ENCODE data around the gene OR5AL1.

The OR5AL1 gene

DNA sequence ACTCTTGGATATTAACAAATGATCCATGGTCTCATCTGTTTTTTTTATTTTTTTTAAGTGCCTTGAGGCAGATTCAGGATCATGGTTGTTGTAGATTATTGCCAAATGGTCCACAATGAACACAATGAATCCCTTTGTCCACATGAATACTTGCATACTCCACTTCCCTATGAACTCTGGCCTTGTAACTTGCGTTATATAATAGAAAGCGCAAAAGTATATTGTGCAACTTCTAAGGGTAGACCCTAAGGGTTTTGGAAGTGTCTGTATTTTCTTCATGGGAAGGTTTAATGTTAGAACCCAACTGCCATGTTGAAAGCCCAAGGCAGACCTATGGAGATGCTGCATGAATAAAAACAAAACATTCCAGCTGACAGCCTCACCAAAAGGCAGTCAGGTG is 8.1 kb upstream of the OR5AL1 start:
- TF ChIP-seq CTCF (IDR thresholded peaks at IDR 0.05; ENCODE audit: poor library complexity, severe bottlenecking) = no peak
- no peak for ATAC-seq (ENCODE audit: low read depth)
- Histone ChIP-seq H3K9me3 (ENCODE audit: severe bottlenecking) (no peaks in the 10 kb centered on the region), H3K4me1 (ENCODE audit: insufficient read depth, poor library complexity, severe bottlenecking) (no peaks in the 10 kb centered on the region), H3K4me3 (ENCODE audit: severe bottlenecking) (no peak overlapping the region), H3K27me3 (ENCODE audit: insufficient read depth, poor library complexity, severe bottlenecking) (no peaks in the 10 kb centered on the region), H3K36me3 (ENCODE audit: low read depth) (no peaks in the 10 kb centered on the region), H3K27ac (ENCODE audit: poor library complexity, severe bottlenecking) (no peak overlapping the region)
- no peak for DNase-seq (ENCODE audit: low spot score)

DNA sequence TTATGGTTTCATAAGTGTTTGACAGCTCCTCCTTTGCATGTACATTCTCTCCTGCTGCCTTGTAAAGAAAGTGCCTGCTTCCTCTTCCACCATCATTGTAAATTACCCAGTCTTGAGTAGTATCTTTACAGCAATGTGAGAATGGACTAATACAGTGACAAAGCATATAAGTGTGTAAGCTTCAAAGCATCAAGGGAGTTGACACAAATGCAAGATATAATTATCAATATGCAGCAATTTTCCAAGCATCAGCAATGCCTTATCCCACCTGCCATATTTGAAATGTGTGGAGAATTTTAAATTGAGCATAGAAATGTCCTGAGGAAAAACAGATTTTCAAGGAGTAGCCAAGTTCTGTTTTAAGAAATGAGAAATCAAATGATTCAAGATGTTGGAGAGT is 1.7 kb upstream of the OR5AL1 start:
- Histone ChIP-seq H3K4me3 (ENCODE audit: severe bottlenecking) (no peak overlapping the region), H3K27me3 (ENCODE audit: insufficient read depth, poor library complexity, severe bottlenecking) (no peaks in the 10 kb centered on the region), H3K36me3 (ENCODE audit: low read depth) (no peaks in the 10 kb centered on the region), H3K4me1 (ENCODE audit: insufficient read depth, poor library complexity, severe bottlenecking) (no peaks in the 10 kb centered on the region), H3K9me3 (ENCODE audit: severe bottlenecking) (no peaks in the 10 kb centered on the region), H3K27ac (ENCODE audit: poor library complexity, severe bottlenecking) (no peak overlapping the region)
- DNase-seq (ENCODE audit: low spot score) (no peak), ATAC-seq (ENCODE audit: low read depth) (no peak)
- TF ChIP-seq CTCF (IDR thresholded peaks at IDR 0.05; ENCODE audit: poor library complexity, severe bottlenecking) = no peak

DNA sequence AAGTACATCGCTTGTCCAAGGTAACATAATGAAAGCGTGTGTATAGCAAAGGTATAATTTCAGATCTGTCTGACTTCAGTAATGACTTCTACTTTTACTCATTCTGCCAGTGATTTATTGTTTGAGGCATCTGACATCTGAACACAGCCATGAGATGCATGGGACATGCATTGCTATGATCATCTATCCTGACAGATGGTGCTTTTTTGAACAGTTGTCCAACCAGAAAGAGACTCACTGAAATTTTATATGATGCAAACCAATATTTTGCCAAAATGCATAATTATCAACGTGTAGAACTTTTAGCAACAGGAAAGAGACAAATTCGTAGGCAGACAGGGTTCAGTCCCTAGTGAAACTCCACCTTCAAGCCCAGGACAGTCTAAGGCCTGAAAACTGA is 41.0 kb downstream of the OR5AL1 start:
- no peak for DNase-seq (ENCODE audit: low spot score)
- no peaks in the 10 kb centered on the region for H3K9me3 ChIP-seq (ENCODE audit: severe bottlenecking)
- no peak overlapping the region for H3K27ac ChIP-seq (ENCODE audit: poor library complexity, severe bottlenecking)
- H3K4me3 ChIP-seq (ENCODE audit: severe bottlenecking) = no peak overlapping the region
- H3K27me3 ChIP-seq (ENCODE audit: insufficient read depth, poor library complexity, severe bottlenecking) = peaks cover 4% of the 10 kb centered on the region
- no peak for TF ChIP-seq CTCF (IDR thresholded peaks at IDR 0.05; ENCODE audit: poor library complexity, severe bottlenecking)
- H3K36me3 ChIP-seq (ENCODE audit: low read depth) = no peaks in the 10 kb centered on the region
- no peaks in the 10 kb centered on the region for H3K4me1 ChIP-seq (ENCODE audit: insufficient read depth, poor library complexity, severe bottlenecking)
- no peak for ATAC-seq (ENCODE audit: low read depth)

- Histone ChIP-seq H3K9me3 (ENCODE audit: severe bottlenecking) (no peaks in the 10 kb centered on the region), H3K27me3 (ENCODE audit: insufficient read depth, poor library complexity, severe bottlenecking) (peaks cover 4% of the 10 kb centered on the region), H3K36me3 (ENCODE audit: low read depth) (no peaks in the 10 kb centered on the region), H3K4me3 (ENCODE audit: severe bottlenecking) (no peak overlapping the region), H3K27ac (ENCODE audit: poor library complexity, severe bottlenecking) (no peak overlapping the region), H3K4me1 (ENCODE audit: insufficient read depth, poor library complexity, severe bottlenecking) (no peaks in the 10 kb centered on the region)
- ATAC-seq (ENCODE audit: low read depth) (no peak), DNase-seq (ENCODE audit: low spot score) (no peak)
- TF ChIP-seq CTCF (IDR thresholded peaks at IDR 0.05; ENCODE audit: poor library complexity, severe bottlenecking) = no peak
Observed at GRCh38 chr11:56457076-56457475, 44.6 kb downstream of the OR5AL1 start.
